Heart left ventricle (tissue), 13 donors: ENCODE results near the gene S100A13.

Experiments
- POLR2A ChIP-seq, 2 donors: fragments of 450-650 bp; IDR thresholded peaks; one replicate each; pipeline ENCODE4 v1.6.1; 2017; ENCODE audit warnings: antibody characterized with exemption in 2 of 2, mild to moderate bottlenecking in 2 of 2, moderate library complexity in 2 of 2
- TF ChIP-seq, protein P1 (sequence below), 12 donors: fragments of 200-600 bp; sonication (generic) in 4 of 12; IDR thresholded peaks; one replicate each; pipeline versions ENCODE4 v1.5.0 to v1.8.0; 2018 to 2022; ENCODE audit warnings: antibody characterized with exemption in 12 of 12, mild to moderate bottlenecking in 5 of 12
- donor health status: ischemic (EF 13 %, LVEDD 7.1; RV severe dilation, severe dysfunction).
- donor health status: DM: no; HTN: yes; CAD: no.
- donor health status: DM: no; HTN: no; CAD: no.
- donor health status: ischemic (EF 25% LVEDD 6.9; RV normal size, moderate dysfunction).
- donor health status: ischemic (EF 25% LVEDD 5.7; RV mildly dilated, moderate dysfunction).
- donor health status: ischemic (EF 35%, LVEDD 5.7; RV mildly dilated, moderate dysfunction).
- donor health status: nonischemic (EF 11% LVEDD 7.7; RV severe dilation, severe dysfunction).
- donor health status: DM: yes; HTN: yes; CAD: no.
- donor health status: PGD.
- donor health status: ischemic (EF 29% LVEDD 5.4; RV normal size, mild dysfunction).
- donor health status: nonischemic (EF 23%, LVEDD 6.1; RV moderate dilation, normal function).

GRCh38 chr1:153577138-153577537 lies 50.2 kb downstream of the S100A13 start:
- TF ChIP-seq, protein P1, sequence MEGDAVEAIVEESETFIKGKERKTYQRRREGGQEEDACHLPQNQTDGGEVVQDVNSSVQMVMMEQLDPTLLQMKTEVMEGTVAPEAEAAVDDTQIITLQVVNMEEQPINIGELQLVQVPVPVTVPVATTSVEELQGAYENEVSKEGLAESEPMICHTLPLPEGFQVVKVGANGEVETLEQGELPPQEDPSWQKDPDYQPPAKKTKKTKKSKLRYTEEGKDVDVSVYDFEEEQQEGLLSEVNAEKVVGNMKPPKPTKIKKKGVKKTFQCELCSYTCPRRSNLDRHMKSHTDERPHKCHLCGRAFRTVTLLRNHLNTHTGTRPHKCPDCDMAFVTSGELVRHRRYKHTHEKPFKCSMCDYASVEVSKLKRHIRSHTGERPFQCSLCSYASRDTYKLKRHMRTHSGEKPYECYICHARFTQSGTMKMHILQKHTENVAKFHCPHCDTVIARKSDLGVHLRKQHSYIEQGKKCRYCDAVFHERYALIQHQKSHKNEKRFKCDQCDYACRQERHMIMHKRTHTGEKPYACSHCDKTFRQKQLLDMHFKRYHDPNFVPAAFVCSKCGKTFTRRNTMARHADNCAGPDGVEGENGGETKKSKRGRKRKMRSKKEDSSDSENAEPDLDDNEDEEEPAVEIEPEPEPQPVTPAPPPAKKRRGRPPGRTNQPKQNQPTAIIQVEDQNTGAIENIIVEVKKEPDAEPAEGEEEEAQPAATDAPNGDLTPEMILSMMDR (IDR thresholded peaks at IDR 0.05): no peak
- no peak for TF ChIP-seq POLR2A (IDR thresholded peaks at IDR 0.05)
